HepG2 (cell line): ENCODE data around the gene ADORA2B. TPM values are rescaled to one million over a fixed set of nuclear protein-coding genes. Genes with fewer than 3 reads are reported as not detected.

Source experiments
- ATAC-seq: fragments of 200-7000 bp; cut with Tn5 transposase; 3 replicates; pipeline ENCODE4 v1.9.1; 2020; ENCODE audit warnings: mild to moderate bottlenecking, moderate library complexity
- BruUV-seq: library from RNA; stranded (reverse); fragments of 400-500 nt; replicated peaks from 2 replicates; lab custom pipeline; 2021; lab: Mats Ljungman, UMichigan
- CTCF ChIA-PET: fragments of 300-600 bp; formaldehyde crosslinking; extraction: SDS; loops from one replicate; lab custom pipeline; 2021; ENCODE audit warnings: low total read pairs, inconsistent platforms, low intra/inter-chr PET ratio; lab: Yijun Ruan, JAX
- POLR2A ChIA-PET: fragments of 350-600 bp; sonication (Branson Sonifier 250); formaldehyde crosslinking; loops from one replicate; lab custom pipeline; 2020; ENCODE audit warnings: antibody characterized with exemption, inconsistent platforms; lab: Yijun Ruan, JAX
- DNase-seq: peaks from one replicate; pipeline ENCODE4 v3.0.0-alpha.2; 2015; ENCODE audit warnings: low spot score
- FAIRE-seq: peaks from 3 replicates; lab custom pipeline; 2011; peaks lifted over from hg19 to GRCh38; lab: Jason Lieb, UNC
- H2AFZ ChIP-seq: one replicate; pipeline ENCODE4 v1.6.1; 2011; ENCODE audit warnings: low read length, inconsistent platforms
- H3K27ac ChIP-seq: fragments of 300-600 bp; 3 replicates; pipeline ENCODE4 v1.8.0; 2011; ENCODE audit warnings: mixed run types, mild to moderate bottlenecking, mixed read lengths, low read length, inconsistent platforms; ENCODE audit not compliant: insufficient read depth; ENCODE audit errors: extremely low read length
- H3K27me3 ChIP-seq, 2 experiments: fragments of 200-600 bp in 1 of 2; 2 replicates in 1 of 2; 3 replicates in 1 of 2; pipeline versions ENCODE4 v1.6.0 to v1.8.0; 2011; ENCODE audit warnings: low read length in 2 of 2, mild to moderate bottlenecking in 2 of 2, moderate library complexity in 2 of 2, inconsistent platforms in 1 of 2; ENCODE audit not compliant: insufficient read depth in 2 of 2, control insufficient read depth in 1 of 2
- H3K36me3 ChIP-seq, 2 experiments: fragments of 200-600 bp in 1 of 2; replicated peaks in 1 of 2; 2 replicates in 1 of 2; 3 replicates in 1 of 2; pipeline versions ENCODE4 v1.5.1 to v1.8.0; 2011; ENCODE audit warnings: low read length in 2 of 2, inconsistent platforms in 1 of 2; ENCODE audit not compliant: insufficient read depth in 2 of 2, control insufficient read depth in 1 of 2
- H3K4me1 ChIP-seq: 2 replicates; pipeline ENCODE4 v1.5.1; 2012; ENCODE audit warnings: low read length, inconsistent platforms; ENCODE audit not compliant: insufficient read depth
- H3K4me2 ChIP-seq: 2 replicates; pipeline ENCODE4 v1.6.0; 2011; ENCODE audit warnings: low read depth, low read length, inconsistent platforms
- H3K4me3 ChIP-seq, 3 experiments: fragments of 200-600 bp in 1 of 3; sonication (generic), shearing (Covaris generic) in 1 of 3; replicated peaks in 1 of 3; 2 replicates each; pipeline ENCODE4 v1.5.1; 2011 to 2016; ENCODE audit warnings: low read length in 3 of 3, inconsistent platforms in 2 of 3, low read depth in 2 of 3, mild to moderate bottlenecking in 2 of 3, control low read depth in 1 of 3, mixed read lengths in 1 of 3; ENCODE audit not compliant: insufficient read depth in 1 of 3
- H3K79me2 ChIP-seq: one replicate; pipeline ENCODE4 v1.6.1; 2011; ENCODE audit warnings: low read length, inconsistent platforms; ENCODE audit not compliant: insufficient read depth
- H3K9ac ChIP-seq: 2 replicates; pipeline ENCODE4 v1.6.0; 2011; ENCODE audit warnings: mild to moderate bottlenecking, low read depth, low read length, inconsistent platforms; ENCODE audit not compliant: insufficient read depth
- H3K9me3 ChIP-seq: 2 replicates; pipeline ENCODE4 v1.5.1; 2012; ENCODE audit warnings: mild to moderate bottlenecking, low read length
- H4K20me1 ChIP-seq: 2 replicates; pipeline ENCODE4 v1.6.0; 2011; ENCODE audit warnings: inconsistent platforms, mild to moderate bottlenecking, low read length, moderate library complexity; ENCODE audit not compliant: insufficient read depth
- CBX2 ChIP-seq, 2 experiments: fragments of 200-600 bp in 1 of 2; sonication (generic); formaldehyde crosslinking in 1 of 2; IDR thresholded peaks; 2 replicates each; pipeline versions ENCODE4 v1.7.0 to v1.8.1; 2018 to 2022; ENCODE audit warnings: low read depth in 2 of 2, low read length in 1 of 2, mild to moderate bottlenecking in 1 of 2, missing genetic modification reagents in 1 of 2
- CSRNP2 ChIP-seq: sonication (generic); formaldehyde crosslinking; conservative IDR thresholded peaks from 2 replicates; pipeline ENCODE4 v1.8.0; 2022; ENCODE audit warnings: low read depth, missing genetic modification reagents
- DMAP1 ChIP-seq: IDR thresholded peaks from 2 replicates; pipeline ENCODE4 v1.6.1; 2016
- DRAP1 ChIP-seq: IDR thresholded peaks from 2 replicates; pipeline ENCODE4 v1.6.1; 2016; ENCODE audit warnings: missing genetic modification reagents, missing compliant biosample characterization
- FOXJ3 ChIP-seq: sonication (generic); formaldehyde crosslinking; IDR thresholded peaks from 2 replicates; pipeline ENCODE4 v1.4.0; 2020; ENCODE audit warnings: missing genetic modification reagents, mild to moderate bottlenecking, borderline replicate concordance
- HOXD1 ChIP-seq: sonication (generic); formaldehyde crosslinking; IDR thresholded peaks from 2 replicates; pipeline ENCODE4 v1.5.0; 2020; ENCODE audit warnings: missing genetic modification reagents
- ISX ChIP-seq: sonication (generic); formaldehyde crosslinking; conservative IDR thresholded peaks from 2 replicates; pipeline ENCODE4 v1.5.0; 2020; ENCODE audit warnings: missing genetic modification reagents
- KDM5A ChIP-seq: fragments of 200-600 bp; sonication (generic); IDR thresholded peaks from 2 replicates; pipeline ENCODE4 v1.7.0; 2018; ENCODE audit warnings: antibody characterized with exemption, mild to moderate bottlenecking, low read length, borderline replicate concordance
- KLF16 ChIP-seq, 2 experiments: sonication (generic) in 1 of 2; formaldehyde crosslinking in 1 of 2; IDR thresholded peaks; 2 replicates each; pipeline versions ENCODE4 v1.6.1 to v1.8.0; 2016 to 2023; ENCODE audit warnings: missing genetic modification reagents in 2 of 2, missing compliant biosample characterization in 1 of 2
- MXD4 ChIP-seq: IDR thresholded peaks from 2 replicates; pipeline ENCODE4 v1.6.1; 2016; ENCODE audit warnings: mild to moderate bottlenecking, missing biosample characterization, missing genetic modification reagents
- PTBP1 ChIP-seq: fragments of 200-400 bp; formaldehyde crosslinking; IDR thresholded peaks from 2 replicates; pipeline ENCODE4 v1.6.1; 2018; ENCODE audit warnings: low read length, low read depth; ENCODE audit not compliant: poor library complexity, severe bottlenecking
- RARA ChIP-seq: IDR thresholded peaks from 2 replicates; pipeline ENCODE4 v1.6.1; 2016; ENCODE audit warnings: missing genetic modification reagents, missing compliant biosample characterization
- TFDP2 ChIP-seq: sonication (generic); formaldehyde crosslinking; IDR thresholded peaks from 2 replicates; pipeline ENCODE4 v1.4.0; 2020; ENCODE audit warnings: missing genetic modification reagents
- ZBTB1 ChIP-seq: sonication (generic); formaldehyde crosslinking; IDR thresholded peaks from 2 replicates; pipeline ENCODE4 v1.4.0; 2020; ENCODE audit warnings: missing genetic modification reagents, borderline replicate concordance
- ZBTB21 ChIP-seq: sonication (generic); formaldehyde crosslinking; IDR thresholded peaks from 2 replicates; pipeline ENCODE4 v1.4.0; 2020; ENCODE audit warnings: missing genetic modification reagents
- ZNF282 ChIP-seq: fragments of 450-650 bp; IDR thresholded peaks from 2 replicates; pipeline ENCODE4 v1.6.1; 2018; ENCODE audit not compliant: partially characterized antibody
- ZNF326 ChIP-seq: sonication (generic); formaldehyde crosslinking; IDR thresholded peaks from 2 replicates; pipeline ENCODE4 v1.4.0; 2020; ENCODE audit warnings: missing genetic modification reagents, borderline replicate concordance
- ZNF468 ChIP-seq: sonication (generic); formaldehyde crosslinking; IDR thresholded peaks from 2 replicates; pipeline ENCODE4 v1.8.0; 2022; ENCODE audit warnings: mild to moderate bottlenecking, moderate library complexity, missing genetic modification reagents
- ZNF720 ChIP-seq: sonication (generic); formaldehyde crosslinking; IDR thresholded peaks from 2 replicates; pipeline ENCODE4 v1.4.0; 2020; ENCODE audit warnings: missing genetic modification reagents
- ZSCAN22 ChIP-seq: sonication (generic); formaldehyde crosslinking; IDR thresholded peaks from 2 replicates; pipeline ENCODE4 v1.4.0; 2020; ENCODE audit warnings: mild to moderate bottlenecking, missing genetic modification reagents
- WGBS: methylation state at CpG from one replicate; pipeline ENCODE4 v1.1.6; 2017; ENCODE audit warnings: low lambda C conversion rate; 5-methylcytosine and 5-hydroxymethylcytosine counted together
- in situ Hi-C: cut with HindIII; loops from 2 replicates; pipeline ENCODE4 v1.10.0; 2017; ENCODE audit warnings: low pct_unique_long_range_greater_than_20kb; ENCODE audit not compliant: extremely low pct_ligation_motif_present
- intact Hi-C: fragments of 100-400 bp; cut with micrococcal nuclease; formaldehyde crosslinking; loops from one replicate; pipeline ENCODE4 v1.10.0; 2022; ENCODE audit not compliant: unreplicated experiment
- polyA plus RNA-seq, 8 experiments: library from polyadenylated mRNA; depleted of rRNA in 3 of 8; stranded (reverse) in 7 of 8; unstranded in 1 of 8; fragments of >200 nt; fragmentation: Illumina TruSeq in 4 of 8; extraction: Trizol in 4 of 8; gene quantifications; 2 replicates each; pipeline versions ENCODE4 v1.2.1 to v1.2.3, GENCODE V29; 2011 to 2016; ENCODE audit warnings: low read depth in 4 of 8, missing spikeins in 1 of 8, mixed read lengths in 1 of 8; ENCODE audit not compliant: insufficient read depth in 1 of 8
- total RNA-seq, 5 experiments: library from RNA; depleted of rRNA; stranded (reverse); fragments of >200 nt; fragmentation: Illumina TruSeq; extraction: Trizol; gene quantifications; 2 replicates each; pipeline ENCODE4 v1.2.3, GENCODE V29; 2016; ENCODE audit warnings: low read depth in 1 of 5

Gene ADORA2B
- total and polyA plus RNA-seq, 2 of the 13 experiments (the other 11 are each of a cell fraction or from before 2014, with no cell fraction given), result 10.4 to 20.0 TPM

- peak overlapping the region; percentile 6 for H2AFZ ChIP-seq
- 13% methylated on average over 11 of the region's 11 CpGs for WGBS
- no TSS peak for BruUV-seq
- POLR2A ChIA-PET, result interaction anchor here (1.0 to 1.7 kb wide), 3 partner anchors 9 to 33 kb away, joined by 5 to 15 read pairs (median 12); partner anchors contain the start of genes ADORA2B, TTC19 and ZSWIM7
- H3K36me3 ChIP-seq, result peaks cover 0 to 2% of the 10 kb centered on the region in 2 experiments; a peak in 2 of 5 replicates
- ATAC-seq, result peak; percentile 58
- peaks cover 50% of the 10 kb centered on the region for H3K4me1 ChIP-seq
- no peak for FAIRE-seq
- peak overlapping the region; percentile 99 for H3K4me2 ChIP-seq
- peak overlapping the region; percentile 61 to 75 (median 61) for H3K4me3 ChIP-seq
- CTCF ChIA-PET, result no interaction called here
- peaks cover 27% of the 10 kb centered on the region for H3K79me2 ChIP-seq
- DNase-seq, result peak; percentile 35
- no peaks in the 10 kb centered on the region for H4K20me1 ChIP-seq
- H3K27ac ChIP-seq, result peak overlapping the region; percentile 84
- H3K27me3 ChIP-seq, result no peaks in the 10 kb centered on the region
- no peaks in the 10 kb centered on the region for H3K9me3 ChIP-seq
- intact Hi-C loops, result no loop called here
- in situ Hi-C loops, result no loop called here
- H3K9ac ChIP-seq, result peak overlapping the region; percentile 76
- TF ChIP-seq ISX (CRISPR knock-in tag) (no peak), ZNF468 (no peak), HOXD1 (CRISPR knock-in tag) (no peak; the same call in 1 of the 2 replicates), DMAP1 (CRISPR knock-in tag) (no peak), PTBP1 (no peak), ZNF326 (CRISPR knock-in tag) (no peak), CBX2 (IDR thresholded peaks at IDR 0.05; ENCODE audit: low read depth, low read length) (no peak), CBX2 (CRISPR knock-in tag; IDR thresholded peaks at IDR 0.05; ENCODE audit: low read depth) (no peak), DRAP1 (CRISPR knock-in tag) (0 out of 2 replicates have a peak, but pooled peaks have one; percentile 14), MXD4 (CRISPR knock-in tag) (0 out of 2 replicates have a peak, but pooled peaks have one; percentile 33), RARA (no peak), ZBTB21 (CRISPR knock-in tag) (no peak), KLF16 (CRISPR knock-in tag; IDR thresholded peaks at IDR 0.05) (no peak), CSRNP2 (CRISPR knock-in tag) (no peak), TFDP2 (CRISPR knock-in tag) (no peak), KDM5A (no peak), ZNF720 (CRISPR knock-in tag) (no peak), ZNF282 (no peak), ZBTB1 (CRISPR knock-in tag) (no peak), ZSCAN22 (CRISPR knock-in tag) (no peak), FOXJ3 (CRISPR knock-in tag) (no peak)
These were observed 21.9 kb downstream of the ADORA2B start for GRCh38 chr17:15966879-15967248.
